HAP-1 (cell line): ENCODE data around the gene PHEX.

Experiments
- DNase-seq, 2 experiments: peaks; one replicate each; pipeline ENCODE4 v3.0.0-alpha.2; 2016 to 2020; ENCODE audit warnings: low spot score in 2 of 2
- H3K27me3 ChIP-seq: fragments of 250-450 bp; sonication (Bioruptor Pico); 2 replicates; pipeline ENCODE4 v1.5.1; 2020; ENCODE audit warnings: low read depth, mild to moderate bottlenecking, moderate library complexity
- H3K36me3 ChIP-seq: fragments of 250-450 bp; sonication (Bioruptor Pico); replicated peaks from 2 replicates; pipeline ENCODE4 v1.5.1; 2020; ENCODE audit warnings: mild to moderate bottlenecking
- H3K4me1 ChIP-seq: fragments of 250-450 bp; sonication (Bioruptor Pico); 2 replicates; pipeline ENCODE4 v1.5.1; 2020; ENCODE audit warnings: mild to moderate bottlenecking
- H3K4me3 ChIP-seq: fragments of 250-450 bp; sonication (Bioruptor Pico); 2 replicates; pipeline ENCODE4 v1.5.1; 2020; ENCODE audit warnings: mild to moderate bottlenecking, moderate library complexity
- H3K9me3 ChIP-seq: fragments of 250-450 bp; sonication (Bioruptor Pico); 2 replicates; pipeline ENCODE4 v1.5.1; 2020; ENCODE audit warnings: mild to moderate bottlenecking, moderate library complexity
- in situ Hi-C: fragments of 300-500 bp; cut with MboI; formaldehyde crosslinking; loops from 3 replicates; pipeline ENCODE4 v1.14.3; 2020; ENCODE audit warnings: low sequenced_read_pairs, inconsistent platforms, mixed read lengths

PHEX gene

DNA sequence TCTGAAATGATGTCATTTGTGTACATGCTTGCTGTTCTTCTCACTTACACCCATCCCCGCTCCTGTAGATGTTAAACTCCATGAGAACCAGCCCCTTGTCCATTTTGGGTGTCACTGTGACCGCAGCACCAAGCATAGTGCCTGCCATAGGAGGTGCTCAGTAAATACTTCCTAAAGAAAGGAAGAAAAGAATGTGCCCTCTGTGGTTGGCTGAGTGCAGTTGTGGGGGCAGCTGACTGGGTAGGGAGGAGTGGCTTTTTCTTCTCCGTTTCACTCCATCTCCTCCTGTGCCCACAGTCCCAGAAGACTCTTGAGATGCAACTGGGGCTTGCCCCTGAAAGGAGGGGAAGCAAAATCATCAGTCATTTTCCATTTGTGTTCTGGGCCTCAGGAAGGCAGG lies 25.5 kb downstream of the PHEX start:
- no peaks in the 10 kb centered on the region for H3K4me1 ChIP-seq
- no peaks in the 10 kb centered on the region for H3K9me3 ChIP-seq
- H3K4me3 ChIP-seq, result no peak overlapping the region
- no peaks in the 10 kb centered on the region for H3K27me3 ChIP-seq
- DNase-seq, result no peak
- no peaks in the 10 kb centered on the region for H3K36me3 ChIP-seq
- in situ Hi-C loops, result no loop called here

DNA sequence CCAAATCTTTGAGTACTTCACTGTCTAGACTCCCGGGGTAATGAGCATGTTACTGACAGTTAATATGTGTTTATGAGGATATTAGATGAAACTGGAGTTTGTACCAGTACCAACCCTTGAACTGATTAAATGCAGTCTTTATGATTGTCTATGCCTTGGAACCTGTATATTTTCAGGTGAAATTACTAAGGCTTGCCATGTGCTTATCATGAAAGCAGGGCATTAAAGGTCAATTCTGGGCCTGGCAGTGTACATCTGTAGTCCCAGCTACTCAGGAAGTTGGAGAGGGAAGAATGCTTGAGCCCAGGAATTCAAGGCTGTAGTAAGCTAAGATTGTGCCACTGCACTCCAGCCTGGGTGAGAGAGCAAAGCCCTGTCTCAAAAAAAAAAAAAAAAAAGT lies 27.6 kb downstream of the PHEX start:
- Histone ChIP-seq H3K36me3 (no peaks in the 10 kb centered on the region), H3K9me3 (no peaks in the 10 kb centered on the region), H3K4me3 (no peak overlapping the region), H3K27me3 (no peaks in the 10 kb centered on the region), H3K4me1 (no peaks in the 10 kb centered on the region)
- in situ Hi-C loops, result no loop called here
- DNase-seq, result no peak

DNA sequence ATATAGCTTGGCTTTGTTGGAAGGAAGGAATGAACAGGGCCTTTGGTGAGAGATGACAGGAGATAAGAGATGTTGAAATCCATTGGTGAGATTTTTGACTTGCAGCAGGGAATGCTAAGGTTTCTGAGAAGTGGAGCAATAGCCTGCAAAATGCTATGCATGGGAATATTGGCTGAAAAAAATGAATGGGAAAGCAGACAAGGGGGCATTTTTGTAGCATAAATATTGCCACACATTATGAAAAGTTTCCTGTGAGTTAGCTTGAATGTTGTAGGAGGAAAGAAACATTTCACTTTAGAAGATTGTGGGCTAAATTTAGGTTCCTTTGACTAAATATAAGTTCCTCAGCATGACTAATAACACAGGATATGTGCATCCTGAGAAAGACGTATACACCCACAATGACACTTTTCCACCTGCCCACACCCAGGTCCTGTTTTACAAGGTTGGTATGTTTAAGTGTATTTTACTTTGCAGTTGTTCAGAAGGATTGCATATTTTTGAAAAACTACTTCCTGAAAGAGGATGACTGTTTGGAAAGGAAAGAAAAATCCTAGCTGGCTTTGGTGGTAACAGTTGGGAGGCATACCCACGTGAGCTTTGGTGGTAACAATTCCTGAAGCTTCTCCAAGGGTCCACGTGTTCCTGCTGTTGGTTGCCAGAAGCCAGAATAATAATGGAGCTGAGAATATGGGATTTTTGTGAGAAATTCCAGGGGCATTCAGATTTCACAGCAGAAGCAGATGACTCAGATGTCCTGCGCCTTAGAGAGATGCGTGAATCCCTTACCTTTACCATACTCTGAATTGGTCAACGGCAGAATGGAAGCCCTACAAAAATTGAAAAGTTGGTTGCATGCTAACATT lies 28.5 kb downstream of the PHEX start:
- Histone ChIP-seq H3K9me3 (no peaks in the 10 kb centered on the region), H3K4me3 (no peak overlapping the region), H3K4me1 (no peaks in the 10 kb centered on the region), H3K27me3 (no peaks in the 10 kb centered on the region), H3K36me3 (no peaks in the 10 kb centered on the region)
- in situ Hi-C loops, result no loop called here
- DNase-seq, result no peak

DNA sequence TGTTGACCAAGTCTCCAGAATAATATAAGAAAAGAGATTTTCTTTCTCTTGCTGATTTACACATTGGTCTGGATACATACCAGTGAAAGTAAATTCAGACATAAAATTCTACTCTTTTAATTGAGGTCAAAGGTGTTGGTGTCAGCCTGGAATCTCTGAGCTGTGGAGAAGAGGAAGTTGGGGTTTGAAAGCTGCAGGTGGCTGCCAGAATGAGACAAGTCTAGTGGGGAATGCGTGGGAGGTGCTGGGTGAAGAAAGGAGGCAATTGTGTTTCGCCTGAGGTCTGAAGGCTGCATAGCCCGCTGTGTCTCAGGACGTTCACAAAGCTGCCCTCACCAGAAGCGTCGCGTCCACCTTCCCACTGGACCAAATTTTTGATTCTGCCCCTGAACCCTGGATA lies 31.2 kb downstream of the PHEX start:
- in situ Hi-C loops, result no loop called here
- H3K4me3 ChIP-seq, result no peak overlapping the region
- H3K4me1 ChIP-seq, result no peaks in the 10 kb centered on the region
- peak in 1 of 2 experiments; percentile 31 for DNase-seq
- H3K9me3 ChIP-seq, result no peaks in the 10 kb centered on the region
- H3K36me3 ChIP-seq, result no peaks in the 10 kb centered on the region
- H3K27me3 ChIP-seq, result no peaks in the 10 kb centered on the region

DNA sequence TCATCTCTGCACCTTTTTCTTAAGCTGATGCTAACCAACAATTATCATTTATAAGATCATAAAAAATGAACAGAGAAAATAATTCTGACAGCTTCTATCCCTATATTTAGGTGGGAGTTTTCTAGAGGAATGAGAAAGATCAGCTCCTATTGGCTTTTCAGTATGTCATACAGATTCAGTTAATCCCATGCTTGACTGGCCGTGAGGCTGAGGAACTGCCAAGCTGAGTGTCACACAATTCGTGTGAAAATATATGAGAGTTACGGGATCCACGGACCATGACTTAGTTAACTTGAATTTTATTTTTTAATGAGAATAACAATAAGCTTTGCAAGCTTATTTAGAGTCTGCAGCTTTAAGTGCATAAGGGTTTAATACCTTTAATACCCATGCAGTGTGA lies 37.5 kb downstream of the PHEX start:
- peaks cover 12% of the 10 kb centered on the region for H3K4me1 ChIP-seq
- H3K27me3 ChIP-seq, result no peaks in the 10 kb centered on the region
- H3K4me3 ChIP-seq, result no peak overlapping the region
- DNase-seq, result no peak
- in situ Hi-C loops, result no loop called here
- H3K9me3 ChIP-seq, result no peaks in the 10 kb centered on the region
- H3K36me3 ChIP-seq, result no peaks in the 10 kb centered on the region

DNA sequence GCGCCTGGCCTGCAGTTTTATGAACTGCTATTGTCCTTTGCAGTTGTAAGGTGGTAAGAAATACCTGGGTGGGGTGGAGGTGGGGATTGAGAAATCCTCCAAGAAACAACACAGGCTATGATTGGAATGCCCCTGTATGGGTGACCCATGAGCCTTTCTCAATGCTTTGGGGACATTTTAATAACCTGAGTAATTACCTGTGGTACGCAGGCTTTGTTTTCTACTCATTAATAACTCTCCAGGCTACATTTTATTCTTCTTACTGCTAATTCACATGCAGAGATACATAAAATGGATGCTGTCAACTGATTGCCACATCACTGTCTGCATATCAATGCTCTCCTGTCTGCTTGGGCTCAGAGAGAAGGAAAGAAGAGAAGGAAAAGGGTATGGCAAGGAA lies 41.8 kb downstream of the PHEX start:
- Histone ChIP-seq H3K36me3 (no peaks in the 10 kb centered on the region), H3K4me1 (peaks cover 12% of the 10 kb centered on the region), H3K4me3 (no peak overlapping the region), H3K9me3 (no peaks in the 10 kb centered on the region), H3K27me3 (no peaks in the 10 kb centered on the region)
- DNase-seq, result peak; percentile 10 to 30
- in situ Hi-C loops, result no loop called here

DNA sequence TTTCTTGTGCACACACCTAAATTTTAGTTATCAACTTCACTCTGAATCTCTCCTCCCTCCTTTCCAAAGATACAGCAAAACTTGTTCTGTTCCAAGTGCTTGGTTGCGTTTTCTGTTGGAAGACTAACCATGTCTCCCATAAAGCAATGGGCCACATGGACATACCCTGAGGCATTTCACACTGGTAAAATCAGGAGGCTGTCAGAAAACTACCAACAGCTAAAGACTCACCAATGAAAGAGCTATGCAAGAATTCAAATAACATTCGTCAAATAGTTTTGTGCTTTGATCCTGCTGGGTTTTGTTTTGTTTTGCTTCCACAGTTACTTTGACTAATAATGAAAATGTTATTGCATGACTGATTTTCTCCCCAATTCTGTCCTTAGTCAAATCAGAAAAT lies 46.0 kb downstream of the PHEX start:
- H3K4me3 ChIP-seq, result no peak overlapping the region
- no peaks in the 10 kb centered on the region for H3K27me3 ChIP-seq
- peaks cover 5% of the 10 kb centered on the region for H3K4me1 ChIP-seq
- H3K9me3 ChIP-seq, result no peaks in the 10 kb centered on the region
- DNase-seq, result no peak
- in situ Hi-C loops, result no loop called here
- no peaks in the 10 kb centered on the region for H3K36me3 ChIP-seq

DNA sequence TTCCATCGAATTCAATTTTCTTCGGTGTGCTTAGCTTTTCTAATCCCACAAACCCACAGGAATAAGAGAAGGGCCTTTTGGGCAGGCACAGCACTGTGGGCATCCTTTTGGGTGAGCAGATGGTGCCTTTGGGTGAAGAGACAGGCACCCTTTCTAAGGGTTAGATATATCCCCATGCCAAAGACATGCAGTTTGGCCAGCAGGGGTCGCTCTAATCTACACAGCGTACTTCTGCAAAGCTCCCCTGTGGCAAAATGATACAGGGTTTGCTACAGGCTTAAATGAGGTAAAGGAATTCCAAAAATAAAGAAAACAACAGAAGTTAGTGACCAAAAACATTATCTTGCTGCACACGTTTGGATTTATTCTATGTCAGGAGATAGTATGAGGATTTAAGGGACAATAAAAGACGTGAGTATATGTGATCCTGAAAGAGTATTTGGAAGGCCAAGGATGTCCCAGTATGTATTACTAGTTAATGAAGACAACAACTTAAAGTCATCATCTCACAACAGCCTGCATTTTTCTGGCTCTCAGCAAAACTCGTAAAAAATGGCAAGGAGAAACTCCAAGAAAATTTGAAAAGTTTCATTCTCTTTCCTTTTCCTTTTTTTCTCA lies 49.5 kb downstream of the PHEX start:
- peak; percentile 42 to 85 for DNase-seq
- in situ Hi-C loops, result no loop called here

DNA sequence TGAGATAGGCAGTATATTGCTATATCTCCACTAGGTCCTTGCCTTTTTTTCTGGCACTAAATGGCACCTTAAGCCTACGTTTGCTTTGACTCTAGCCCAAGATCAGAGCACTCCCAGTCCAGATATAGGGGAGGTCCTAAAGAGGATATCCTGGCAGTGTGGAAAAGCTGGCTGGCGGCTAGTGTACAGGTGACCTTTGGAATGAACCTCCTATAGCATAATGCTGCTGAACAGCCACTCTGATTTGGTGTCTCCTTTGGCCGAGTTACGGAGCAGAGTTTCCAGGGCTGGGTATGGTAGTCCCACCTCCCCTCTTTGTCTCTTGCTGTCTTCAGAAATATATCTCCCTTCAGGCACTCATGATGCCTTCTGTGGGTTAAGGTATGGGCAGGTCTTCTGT lies 53.9 kb downstream of the PHEX start:
- DNase-seq, result no peak
- Histone ChIP-seq H3K4me3 (no peak overlapping the region), H3K36me3 (no peaks in the 10 kb centered on the region), H3K9me3 (no peaks in the 10 kb centered on the region), H3K27me3 (no peaks in the 10 kb centered on the region), H3K4me1 (no peaks in the 10 kb centered on the region)
- in situ Hi-C loops, result no loop called here

More for the DNA sequence above, 49.5 kb downstream of the PHEX start:
- H3K4me1 ChIP-seq, result no peaks in the 10 kb centered on the region
- no peaks in the 10 kb centered on the region for H3K9me3 ChIP-seq
- H3K4me3 ChIP-seq, result no peak overlapping the region
- no peaks in the 10 kb centered on the region for H3K27me3 ChIP-seq
- H3K36me3 ChIP-seq, result no peaks in the 10 kb centered on the region

DNA sequence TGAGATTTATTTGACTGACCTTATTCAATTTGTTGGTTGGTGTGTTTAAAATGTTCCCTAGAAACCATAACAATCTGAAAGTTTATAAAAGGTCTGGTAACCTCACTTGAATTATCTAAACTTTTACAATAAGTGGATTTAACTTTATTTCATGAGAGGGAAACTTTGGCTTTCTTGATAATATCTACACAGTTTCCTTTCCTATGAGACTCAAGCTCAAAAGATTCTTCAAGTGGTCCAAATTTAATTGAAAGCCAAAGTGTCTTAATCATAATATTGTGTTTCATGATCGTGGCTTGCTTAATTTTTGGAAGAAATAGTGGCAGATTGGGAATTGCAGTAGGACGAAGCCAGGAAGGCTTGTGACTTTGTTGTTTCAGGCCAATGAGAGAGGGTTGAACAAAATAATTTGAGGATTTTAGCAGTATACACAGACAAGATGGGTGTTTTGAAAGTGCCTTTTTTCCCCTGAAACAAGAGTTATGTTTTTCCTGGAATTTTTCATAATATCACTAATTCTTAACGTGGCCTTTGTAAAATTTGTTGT lies 55.0 kb downstream of the PHEX start:
- no peaks in the 10 kb centered on the region for H3K4me1 ChIP-seq
- no peaks in the 10 kb centered on the region for H3K9me3 ChIP-seq
- H3K4me3 ChIP-seq, result no peak overlapping the region
- no peaks in the 10 kb centered on the region for H3K36me3 ChIP-seq
- in situ Hi-C loops, result no loop called here
- DNase-seq, result no peak
- H3K27me3 ChIP-seq, result no peaks in the 10 kb centered on the region

DNA sequence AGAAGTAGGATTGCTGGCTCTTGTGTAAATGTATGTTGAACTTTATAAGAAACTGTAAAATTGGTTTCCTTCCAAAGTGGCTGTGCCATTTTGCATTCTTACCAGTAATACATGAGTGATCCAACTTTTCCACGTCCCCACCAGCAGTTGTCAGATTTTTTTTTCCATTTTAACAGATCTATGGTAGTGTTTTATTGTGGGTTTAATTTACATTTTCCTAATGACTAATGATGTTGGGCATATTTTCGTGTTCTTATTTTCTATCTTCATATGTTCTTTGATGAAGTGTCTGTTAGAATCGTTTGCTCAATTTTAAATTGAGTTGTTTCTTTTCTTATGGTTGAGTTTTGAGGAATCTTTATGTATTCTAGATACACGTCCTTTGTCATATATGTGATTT lies 56.2 kb downstream of the PHEX start:
- in situ Hi-C loops, result no loop called here
- Histone ChIP-seq H3K9me3 (no peaks in the 10 kb centered on the region), H3K36me3 (no peaks in the 10 kb centered on the region), H3K27me3 (no peaks in the 10 kb centered on the region), H3K4me1 (no peaks in the 10 kb centered on the region), H3K4me3 (no peak overlapping the region)
- no peak for DNase-seq

DNA sequence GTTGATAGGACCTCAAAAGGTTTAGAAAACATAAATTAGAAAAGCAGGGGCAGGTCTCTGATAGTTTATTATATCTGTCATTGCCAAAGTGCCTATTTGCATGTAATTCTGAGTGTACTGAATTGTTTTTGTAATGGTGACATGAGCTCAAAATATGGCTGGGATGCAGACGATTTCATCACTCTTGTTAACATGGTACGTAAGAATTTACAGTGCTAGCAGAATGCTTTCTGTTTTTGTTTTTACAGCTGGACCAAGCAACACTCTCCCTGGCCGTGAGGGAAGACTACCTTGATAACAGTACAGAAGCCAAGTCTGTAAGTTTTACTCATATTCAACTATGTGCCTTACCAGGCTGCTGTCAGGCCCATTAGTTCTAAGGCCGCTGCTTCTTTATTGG lies 58.1 kb downstream of the PHEX start:
- H3K4me3 ChIP-seq, result no peak overlapping the region
- H3K9me3 ChIP-seq, result no peaks in the 10 kb centered on the region
- no peak for DNase-seq
- in situ Hi-C loops, result no loop called here
- no peaks in the 10 kb centered on the region for H3K27me3 ChIP-seq
- no peaks in the 10 kb centered on the region for H3K36me3 ChIP-seq
- no peaks in the 10 kb centered on the region for H3K4me1 ChIP-seq

DNA sequence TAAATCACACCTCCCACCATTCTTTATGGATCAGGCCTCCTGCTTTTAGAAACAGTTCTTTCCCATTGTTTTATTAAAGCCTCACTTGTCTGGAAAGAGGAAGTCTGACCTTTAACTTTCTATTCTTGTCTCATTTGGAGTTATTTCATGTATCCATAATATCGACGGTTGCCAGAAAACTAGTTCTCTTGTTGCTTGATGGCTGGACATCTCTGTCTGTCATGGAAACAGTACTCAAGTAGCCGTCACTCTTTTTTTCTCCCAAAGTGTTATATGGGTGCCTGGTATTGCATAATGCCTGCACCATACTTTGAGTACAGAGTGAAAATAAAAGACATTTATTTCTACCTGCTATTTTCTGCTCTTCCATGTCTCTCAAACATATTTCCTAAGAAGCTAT lies 61.4 kb downstream of the PHEX start:
- H3K9me3 ChIP-seq, result no peaks in the 10 kb centered on the region
- H3K4me3 ChIP-seq, result no peak overlapping the region
- in situ Hi-C loops, result no loop called here
- DNase-seq, result no peak
- H3K27me3 ChIP-seq, result no peaks in the 10 kb centered on the region
- H3K4me1 ChIP-seq, result no peaks in the 10 kb centered on the region
- H3K36me3 ChIP-seq, result no peaks in the 10 kb centered on the region

DNA sequence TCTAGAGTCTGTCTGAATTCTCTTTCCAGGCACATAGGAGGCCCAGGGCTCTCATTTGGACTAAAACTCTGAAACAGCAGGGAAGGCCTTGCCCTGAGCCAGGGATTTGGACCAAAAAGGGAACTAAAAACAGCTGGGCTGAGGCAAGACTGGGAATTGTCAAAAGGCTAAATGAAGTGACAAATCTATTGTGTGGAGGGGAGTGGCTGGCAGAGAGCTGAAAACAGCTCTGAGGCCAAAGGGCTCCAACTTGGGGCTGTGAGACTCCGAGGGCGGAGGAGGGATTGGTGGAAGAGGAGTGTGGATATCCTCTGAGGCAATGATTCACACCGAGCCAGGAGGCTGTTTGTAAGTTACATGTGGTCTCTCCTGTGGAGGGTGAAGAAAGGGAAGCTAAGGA lies 63.2 kb downstream of the PHEX start:
- DNase-seq, result no peak
- in situ Hi-C loops, result no loop called here
- no peaks in the 10 kb centered on the region for H3K27me3 ChIP-seq
- H3K36me3 ChIP-seq, result no peaks in the 10 kb centered on the region
- no peaks in the 10 kb centered on the region for H3K4me1 ChIP-seq
- H3K9me3 ChIP-seq, result no peaks in the 10 kb centered on the region
- H3K4me3 ChIP-seq, result no peak overlapping the region
